ENCODE data around the gene STIM1.
"Not testable (repeated sequence)": the region's sequence is repeated elsewhere in the genome, so short reads cannot be mapped to it uniquely, and the experiment has no call there.

The STIM1 gene

GRCh38 chr11:3986301-3986700 lies 130.8 kb downstream of the STIM1 start:
- Mint-ChIP-seq H3K27ac (peak overlapping the region; percentile 23), H3K36me3 (ENCODE audit: low read depth) (peaks cover 14% of the 10 kb centered on the region), H3K4me3 (no peak overlapping the region), H3K4me1 (ENCODE audit: low read depth) (peaks cover 81% of the 10 kb centered on the region), H3K27me3 (no peaks in the 10 kb centered on the region), H3K9me3 (no peaks in the 10 kb centered on the region)

- H3K9me3 Mint-ChIP-seq, result peaks cover 16% of the 10 kb centered on the region
- no peaks in the 10 kb centered on the region for H3K27me3 Mint-ChIP-seq
- peak overlapping the region; percentile 71 for H3K4me3 Mint-ChIP-seq
- peak overlapping the region; percentile 54 for H3K27ac Mint-ChIP-seq
- peaks cover 67% of the 10 kb centered on the region for H3K4me1 Mint-ChIP-seq (ENCODE audit: low read depth)
- H3K36me3 Mint-ChIP-seq (ENCODE audit: low read depth), result peaks cover 32% of the 10 kb centered on the region
Measured at GRCh38 chr11:3989276-3989920, 133.9 kb downstream of the STIM1 start.

GRCh38 chr11:3989921-3990290 lies 134.4 kb downstream of the STIM1 start:
- H3K27ac Mint-ChIP-seq, result peak overlapping the region; percentile 54
- peaks cover 66% of the 10 kb centered on the region for H3K4me1 Mint-ChIP-seq (ENCODE audit: low read depth)
- no peaks in the 10 kb centered on the region for H3K27me3 Mint-ChIP-seq
- H3K36me3 Mint-ChIP-seq (ENCODE audit: low read depth), result peaks cover 37% of the 10 kb centered on the region
- H3K4me3 Mint-ChIP-seq, result peak overlapping the region; percentile 71
- H3K9me3 Mint-ChIP-seq, result peaks cover 21% of the 10 kb centered on the region

GRCh38 chr11:3990406-3990805 lies 134.9 kb downstream of the STIM1 start:
- Mint-ChIP-seq H3K4me1 (ENCODE audit: low read depth) (peaks cover 66% of the 10 kb centered on the region), H3K9me3 (peaks cover 26% of the 10 kb centered on the region), H3K4me3 (peak overlapping the region; percentile 71), H3K27ac (peak overlapping the region; percentile 54), H3K27me3 (no peaks in the 10 kb centered on the region), H3K36me3 (ENCODE audit: low read depth) (peaks cover 42% of the 10 kb centered on the region)

- peaks cover 41% of the 10 kb centered on the region for H3K36me3 Mint-ChIP-seq (ENCODE audit: low read depth)
- no peak overlapping the region for H3K27ac Mint-ChIP-seq
- peaks cover 71% of the 10 kb centered on the region for H3K4me1 Mint-ChIP-seq (ENCODE audit: low read depth)
- no peaks in the 10 kb centered on the region for H3K27me3 Mint-ChIP-seq
- no peak overlapping the region for H3K4me3 Mint-ChIP-seq
- H3K9me3 Mint-ChIP-seq, result peaks cover 29% of the 10 kb centered on the region
Measured at GRCh38 chr11:3992964-3993363, 137.5 kb downstream of the STIM1 start.

- Mint-ChIP-seq H3K36me3 (ENCODE audit: low read depth) (peaks cover 45% of the 10 kb centered on the region), H3K27me3 (no peaks in the 10 kb centered on the region), H3K4me3 (no peak overlapping the region), H3K4me1 (ENCODE audit: low read depth) (peaks cover 63% of the 10 kb centered on the region), H3K9me3 (peaks cover 29% of the 10 kb centered on the region), H3K27ac (no peak overlapping the region)
Measured at GRCh38 chr11:3994030-3994640, 138.7 kb downstream of the STIM1 start.

GRCh38 chr11:3995307-3995706 lies 139.8 kb downstream of the STIM1 start:
- peaks cover 51% of the 10 kb centered on the region for H3K4me1 Mint-ChIP-seq (ENCODE audit: low read depth)
- H3K27me3 Mint-ChIP-seq, result no peaks in the 10 kb centered on the region
- H3K36me3 Mint-ChIP-seq (ENCODE audit: low read depth), result peaks cover 44% of the 10 kb centered on the region
- no peak overlapping the region for H3K4me3 Mint-ChIP-seq
- H3K27ac Mint-ChIP-seq, result no peak overlapping the region
- H3K9me3 Mint-ChIP-seq, result peaks cover 29% of the 10 kb centered on the region

GRCh38 chr11:3995949-3996554 lies 140.6 kb downstream of the STIM1 start:
- peaks cover 41% of the 10 kb centered on the region for H3K36me3 Mint-ChIP-seq (ENCODE audit: low read depth)
- H3K4me3 Mint-ChIP-seq, result no peak overlapping the region
- H3K27me3 Mint-ChIP-seq, result no peaks in the 10 kb centered on the region
- H3K4me1 Mint-ChIP-seq (ENCODE audit: low read depth), result peaks cover 45% of the 10 kb centered on the region
- H3K27ac Mint-ChIP-seq, result peak overlapping the region; percentile 5
- peaks cover 33% of the 10 kb centered on the region for H3K9me3 Mint-ChIP-seq

GRCh38 chr11:3996651-3997050 lies 141.2 kb downstream of the STIM1 start:
- Mint-ChIP-seq H3K9me3 (peaks cover 33% of the 10 kb centered on the region), H3K27ac (no peak overlapping the region), H3K4me3 (no peak overlapping the region), H3K27me3 (no peaks in the 10 kb centered on the region), H3K4me1 (ENCODE audit: low read depth) (peaks cover 40% of the 10 kb centered on the region), H3K36me3 (ENCODE audit: low read depth) (peaks cover 41% of the 10 kb centered on the region)

GRCh38 chr11:4004753-4005152 lies 149.3 kb downstream of the STIM1 start:
- H3K27me3 Mint-ChIP-seq; H3K27ac Mint-ChIP-seq; H3K4me3 Mint-ChIP-seq; H3K9me3 Mint-ChIP-seq; H3K36me3 Mint-ChIP-seq (ENCODE audit: low read depth): not testable (repeated sequence)
- H3K4me1 Mint-ChIP-seq (ENCODE audit: low read depth), result peaks cover 24% of the 10 kb centered on the region

GRCh38 chr11:4006946-4007680 lies 151.6 kb downstream of the STIM1 start:
- Mint-ChIP-seq H3K9me3 (no peaks in the 10 kb centered on the region), H3K36me3 (ENCODE audit: low read depth) (peaks cover 9% of the 10 kb centered on the region), H3K27me3 (no peaks in the 10 kb centered on the region), H3K27ac (peak overlapping the region; percentile 7), H3K4me3 (no peak overlapping the region), H3K4me1 (ENCODE audit: low read depth) (peaks cover 26% of the 10 kb centered on the region)

GRCh38 chr11:4008116-4008515 lies 152.7 kb downstream of the STIM1 start:
- Mint-ChIP-seq H3K4me1 (ENCODE audit: low read depth) (peaks cover 35% of the 10 kb centered on the region), H3K9me3 (no peaks in the 10 kb centered on the region), H3K27ac (no peak overlapping the region)

GRCh38 chr11:4016602-4017001 lies 161.1 kb downstream of the STIM1 start:
- H3K4me1 Mint-ChIP-seq (ENCODE audit: low read depth), result peaks cover 59% of the 10 kb centered on the region

More at GRCh38 chr11:4008116-4008515, 152.7 kb downstream of the STIM1 start:
- Mint-ChIP-seq H3K36me3 (ENCODE audit: low read depth) (peaks cover 9% of the 10 kb centered on the region), H3K27me3 (no peaks in the 10 kb centered on the region), H3K4me3 (no peak overlapping the region)

GRCh38 chr11:4017129-4017528 lies 161.7 kb downstream of the STIM1 start:
- Mint-ChIP-seq H3K4me3 (no peak overlapping the region), H3K36me3 (ENCODE audit: low read depth) (peaks cover 8% of the 10 kb centered on the region), H3K4me1 (ENCODE audit: low read depth) (peaks cover 57% of the 10 kb centered on the region), H3K9me3 (peaks cover 4% of the 10 kb centered on the region), H3K27ac (no peak overlapping the region), H3K27me3 (no peaks in the 10 kb centered on the region)

More at GRCh38 chr11:4016602-4017001, 161.1 kb downstream of the STIM1 start:
- H3K27ac Mint-ChIP-seq; H3K4me3 Mint-ChIP-seq; H3K9me3 Mint-ChIP-seq; H3K27me3 Mint-ChIP-seq; H3K36me3 Mint-ChIP-seq (ENCODE audit: low read depth): not testable (repeated sequence)

- Mint-ChIP-seq H3K27ac (no peak overlapping the region), H3K9me3 (peaks cover 4% of the 10 kb centered on the region), H3K36me3 (ENCODE audit: low read depth) (peaks cover 17% of the 10 kb centered on the region), H3K4me1 (ENCODE audit: low read depth) (peaks cover 50% of the 10 kb centered on the region), H3K4me3 (no peak overlapping the region), H3K27me3 (no peaks in the 10 kb centered on the region)
Measured at GRCh38 chr11:4018641-4019040, 163.2 kb downstream of the STIM1 start.
